Gastroesophageal sphincter (tissue), 3 donors: Measurements from ENCODE around the gene WDR33.
"Not testable (repeated sequence)": the region's sequence is repeated elsewhere in the genome, so short reads cannot be mapped to it uniquely, and the experiment has no call there.

Source experiments
- CTCF ChIP-seq, 4 experiments: fragments of 200-600 bp in 2 of 4; fragments of 450-650 bp in 2 of 4; sonication (generic) in 1 of 4; IDR thresholded peaks; one replicate each; pipeline ENCODE4 v1.5.1; 2017 to 2019; ENCODE audit warnings: antibody characterized with exemption in 4 of 4, mild to moderate bottlenecking in 2 of 4, moderate library complexity in 2 of 4
- EP300 ChIP-seq: sonication (generic); formaldehyde crosslinking; IDR thresholded peaks from one replicate; pipeline ENCODE4 v1.6.1; 2017; ENCODE audit warnings: antibody characterized with exemption, mild to moderate bottlenecking
- POLR2A ChIP-seq, 2 donors: fragments of 450-650 bp; IDR thresholded peaks; one replicate each; pipeline ENCODE4 v1.6.1; 2017; ENCODE audit warnings: antibody characterized with exemption in 2 of 2, mild to moderate bottlenecking in 2 of 2, moderate library complexity in 1 of 2
- POLR2AphosphoS5 ChIP-seq: sonication (generic); formaldehyde crosslinking; IDR thresholded peaks from one replicate; pipeline ENCODE4 v1.6.1; 2017; ENCODE audit warnings: antibody characterized with exemption

- not testable (repeated sequence) for TF ChIP-seq CTCF (IDR thresholded peaks at IDR 0.05); POLR2A (IDR thresholded peaks at IDR 0.05); POLR2AphosphoS5; EP300
These were observed 16.1 kb downstream of the WDR33 start for GRCh38 chr2:127794901-127795300.
